Small intestine (tissue), 7 donors: ENCODE data around the gene SSR4. TPM values are rescaled to one million over a fixed set of nuclear protein-coding genes. Genes with fewer than 3 reads are reported as not detected.

Experiments used
- DNase-seq, 2 donors: peaks; one replicate each; pipeline versions ENCODE4 v3.0.0 to v3.0.0-alpha.2; 2013
- FAIRE-seq: peaks from 2 replicates; lab custom pipeline; 2012; peaks lifted over from hg19 to GRCh38; lab: Jason Lieb, UNC
- H3K27ac ChIP-seq, 3 donors: one replicate each; pipeline ENCODE4 v1.5.1; 2013; ENCODE audit warnings: low read length in 2 of 3, mild to moderate bottlenecking in 2 of 3, control low read depth in 1 of 3, inconsistent platforms in 1 of 3, low read depth in 1 of 3, moderate library complexity in 1 of 3
- H3K27me3 ChIP-seq, 3 donors: one replicate each; pipeline ENCODE4 v1.6.1; 2013; ENCODE audit warnings: low read length in 3 of 3, inconsistent platforms in 1 of 3; ENCODE audit not compliant: control insufficient read depth in 3 of 3, insufficient read depth in 3 of 3
- H3K36me3 ChIP-seq, 3 donors: one replicate each; pipeline ENCODE4 v1.6.1; 2013; ENCODE audit warnings: low read length in 3 of 3, inconsistent platforms in 1 of 3, low read depth in 1 of 3, mild to moderate bottlenecking in 1 of 3, moderate library complexity in 1 of 3; ENCODE audit not compliant: control insufficient read depth in 3 of 3, insufficient read depth in 2 of 3
- H3K4me1 ChIP-seq, 3 donors: one replicate each; pipeline ENCODE4 v1.6.1; 2013; ENCODE audit warnings: low read length in 2 of 3, inconsistent platforms in 1 of 3, low read depth in 1 of 3, mild to moderate bottlenecking in 1 of 3, moderate library complexity in 1 of 3; ENCODE audit not compliant: control insufficient read depth in 3 of 3, insufficient read depth in 2 of 3
- H3K4me3 ChIP-seq, 3 donors: one replicate each; pipeline ENCODE4 v1.5.1; 2013; ENCODE audit warnings: low read length in 3 of 3, control low read depth in 1 of 3, inconsistent platforms in 1 of 3, low read depth in 1 of 3, mild to moderate bottlenecking in 1 of 3, moderate library complexity in 1 of 3
- H3K9me3 ChIP-seq, 2 donors: one replicate each; pipeline ENCODE4 v1.6.1; 2013; ENCODE audit warnings: low read depth in 1 of 2, low read length in 1 of 2; ENCODE audit not compliant: control insufficient read depth in 2 of 2, insufficient read depth in 1 of 2
- WGBS, 3 donors: extraction: QIAGEN DNeasy Blood & Tissue Kit; methylation state at CpG; one replicate each; pipeline ENCODE4 v1.1.7; 2013; 5-methylcytosine and 5-hydroxymethylcytosine counted together
- polyA plus RNA-seq, 4 donors: library from polyadenylated mRNA; stranded (reverse) in 3 of 4; unstranded in 1 of 4; fragments of 200-250 nt in 3 of 4; fragments of 120-200 nt in 1 of 4; gene quantifications; one replicate each; pipeline versions ENCODE4 v1.2.1 to v1.2.3, GENCODE V29; 2013
- donor health status: healthy with polysubstance abuse.
- donor health status: control.
- donor health status: control.
- donor health status: Bipolar disorder and iron deficiency.
- donor health status: healthy.

SSR4 gene
- polyA plus RNA-seq, 4 donors = 288 to 694 (median 446) TPM

GRCh38 chrX:153793291-153793690 lies 1.2 kb upstream of the SSR4 start:
- 12 to 43% (median 14%) methylated on average over 7 of the region's 7 CpGs for WGBS, 3 donors
- peak overlapping the region; percentile 84 to 99 (median 97) for H3K27ac ChIP-seq
- FAIRE-seq (no peak), DNase-seq (peak in 1 of 2 donors; percentile 42)
- H3K27me3 ChIP-seq = no peaks in the 10 kb centered on the region
- peaks cover 0 to 19% (median 6%) of the 10 kb centered on the region in 3 donors for H3K4me1 ChIP-seq
- H3K9me3 ChIP-seq = no peaks in the 10 kb centered on the region
- peak overlapping the region; percentile 59 to 84 (median 69) for H3K4me3 ChIP-seq
- H3K36me3 ChIP-seq = peaks cover 0 to 66% (median 2%) of the 10 kb centered on the region in 3 donors

- FAIRE-seq = no peak
- Histone ChIP-seq H3K27ac (peak overlapping the region; percentile 24 to 99 (median 77)), H3K27me3 (no peaks in the 10 kb centered on the region), H3K36me3 (peaks cover 0 to 62% (median 2%) of the 10 kb centered on the region in 3 donors), H3K4me3 (peak overlapping the region; percentile 60 to 85 (median 67)), H3K4me1 (peaks cover 0 to 19% (median 6%) of the 10 kb centered on the region in 3 donors), H3K9me3 (no peaks in the 10 kb centered on the region)
- DNase-seq = peak in 1 of 2 donors; percentile 21
- WGBS, 3 donors = 4 to 42% (median 8%) methylated on average over 36 to 47 of the region's 47 CpGs
Observed at GRCh38 chrX:153794897-153795816, 689 bp downstream of the SSR4 start.

GRCh38 chrX:153797415-153798015 lies 3.0 kb downstream of the SSR4 start:
- H3K4me1 ChIP-seq = peaks cover 0 to 18% (median 6%) of the 10 kb centered on the region in 3 donors
- no peak overlapping the region for H3K27ac ChIP-seq
- 91 to 93% (median 93%) methylated on average over 14 to 15 of the region's 15 CpGs for WGBS, 3 donors
- no peak overlapping the region for H3K4me3 ChIP-seq
- H3K27me3 ChIP-seq = no peaks in the 10 kb centered on the region
- H3K9me3 ChIP-seq = no peaks in the 10 kb centered on the region
- FAIRE-seq = no peak
- H3K36me3 ChIP-seq = peaks cover 0 to 40% (median 0%) of the 10 kb centered on the region in 3 donors
- DNase-seq = no peak

GRCh38 chrX:153799326-153799725 lies 4.9 kb downstream of the SSR4 start:
- no peak for DNase-seq
- FAIRE-seq = no peak

GRCh38 chrX:153800177-153800722 lies 5.8 kb downstream of the SSR4 start:
- no peak for FAIRE-seq
- 62 to 76% (median 73%) methylated on average over 11 to 16 of the region's 16 CpGs for WGBS, 3 donors
- peaks cover 0 to 10% (median 6%) of the 10 kb centered on the region in 3 donors for H3K4me1 ChIP-seq
- no peaks in the 10 kb centered on the region for H3K27me3 ChIP-seq
- peaks cover 0 to 38% (median 0%) of the 10 kb centered on the region in 3 donors for H3K36me3 ChIP-seq
- H3K9me3 ChIP-seq = no peaks in the 10 kb centered on the region
- H3K4me3 ChIP-seq = no peak overlapping the region
- no peak overlapping the region for H3K27ac ChIP-seq
- DNase-seq = no peak

More at GRCh38 chrX:153799326-153799725, 4.9 kb downstream of the SSR4 start:
- no peak overlapping the region for H3K27ac ChIP-seq
- H3K4me3 ChIP-seq = no peak overlapping the region
- 80 to 91% (median 89%) methylated on average over 4 to 5 of the region's 5 CpGs for WGBS, 3 donors
- no peaks in the 10 kb centered on the region for H3K9me3 ChIP-seq
- peaks cover 0 to 10% (median 6%) of the 10 kb centered on the region in 3 donors for H3K4me1 ChIP-seq
- peaks cover 0 to 38% (median 0%) of the 10 kb centered on the region in 3 donors for H3K36me3 ChIP-seq
- H3K27me3 ChIP-seq = no peaks in the 10 kb centered on the region

GRCh38 chrX:153800746-153801145 lies 6.3 kb downstream of the SSR4 start:
- Histone ChIP-seq H3K27ac (no peak overlapping the region), H3K4me3 (no peak overlapping the region), H3K27me3 (no peaks in the 10 kb centered on the region), H3K4me1 (peaks cover 0 to 5% (median 2%) of the 10 kb centered on the region in 3 donors), H3K9me3 (no peaks in the 10 kb centered on the region), H3K36me3 (peaks cover 0 to 36% (median 0%) of the 10 kb centered on the region in 3 donors)
- no peak for DNase-seq
- no peak for FAIRE-seq
- WGBS, 3 donors = 75 to 79% (median 77%) methylated on average over 7 of the region's 7 CpGs

- H3K4me1 ChIP-seq = no peaks in the 10 kb centered on the region
- H3K36me3 ChIP-seq = peaks cover 0 to 27% (median 0%) of the 10 kb centered on the region in 3 donors
- DNase-seq = no peak
- H3K9me3 ChIP-seq = no peaks in the 10 kb centered on the region
- H3K4me3 ChIP-seq = no peak overlapping the region
- no peak for FAIRE-seq
- no peaks in the 10 kb centered on the region for H3K27me3 ChIP-seq
- WGBS, 3 donors = 79 to 86% (median 82%) methylated on average over 8 of the region's 8 CpGs
- no peak overlapping the region for H3K27ac ChIP-seq
Observed at GRCh38 chrX:153801669-153802068, 7.2 kb downstream of the SSR4 start.

GRCh38 chrX:153802513-153803045 lies 8.1 kb downstream of the SSR4 start:
- Histone ChIP-seq H3K36me3 (peaks cover 0 to 17% (median 0%) of the 10 kb centered on the region in 3 donors), H3K4me3 (no peak overlapping the region), H3K27ac (no peak overlapping the region), H3K4me1 (no peaks in the 10 kb centered on the region), H3K9me3 (no peaks in the 10 kb centered on the region), H3K27me3 (no peaks in the 10 kb centered on the region)
- DNase-seq = no peak
- WGBS, 3 donors = 59 to 75% (median 64%) methylated on average over 7 to 14 of the region's 14 CpGs
- no peak for FAIRE-seq
